Stimulated activated CD8-positive, alpha-beta memory T cell treated with anti-CD3 and anti-CD28 coated beads, Interleukin-15, amount 100 ng/mL, for 1 hour (primary cell): Measurements from ENCODE around the gene BIVM.

ENCODE experiments used
- DNase-seq: peaks from one replicate; pipeline ENCODE4 v3.0.0-alpha.2; 2020; ENCODE audit warnings: low read depth

The BIVM gene

GRCh38 chr13:102792396-102792795, 6.5 kb upstream of the BIVM start:
- no peak for DNase-seq

- no peak for DNase-seq
Measured at GRCh38 chr13:102793611-102794355, 5.1 kb upstream of the BIVM start.

GRCh38 chr13:102799426-102800144, 666 bp downstream of the BIVM start:
- no peak for DNase-seq

GRCh38 chr13:102800145-102801041, 1.5 kb downstream of the BIVM start:
- peak; percentile 61 for DNase-seq

GRCh38 chr13:102805680-102806079, 6.8 kb downstream of the BIVM start:
- no peak for DNase-seq

- DNase-seq: no peak
Measured at GRCh38 chr13:102807699-102808098, 8.8 kb downstream of the BIVM start.

- no peak for DNase-seq
Measured at GRCh38 chr13:102812611-102813287, 13.8 kb downstream of the BIVM start.

GRCh38 chr13:102814025-102814607, 15.2 kb downstream of the BIVM start:
- no peak for DNase-seq

GRCh38 chr13:102814793-102815192, 15.9 kb downstream of the BIVM start:
- DNase-seq: no peak

GRCh38 chr13:102815788-102816187, 16.9 kb downstream of the BIVM start:
- no peak for DNase-seq

- no peak for DNase-seq
Measured at GRCh38 chr13:102816708-102817107, 17.8 kb downstream of the BIVM start.

- DNase-seq: no peak
Measured at GRCh38 chr13:102817241-102817640, 18.3 kb downstream of the BIVM start.

GRCh38 chr13:102817907-102818306, 19.0 kb downstream of the BIVM start:
- no peak for DNase-seq

- no peak for DNase-seq
Measured at GRCh38 chr13:102825400-102825799, 26.5 kb downstream of the BIVM start.

- no peak for DNase-seq
Measured at GRCh38 chr13:102825921-102826706, 27.2 kb downstream of the BIVM start.

- DNase-seq: no peak
Measured at GRCh38 chr13:102830646-102831045, 31.7 kb downstream of the BIVM start.

GRCh38 chr13:102836471-102836870, 37.6 kb downstream of the BIVM start:
- no peak for DNase-seq

GRCh38 chr13:102838273-102838672, 39.4 kb downstream of the BIVM start:
- no peak for DNase-seq

GRCh38 chr13:102838982-102839381, 40.1 kb downstream of the BIVM start:
- no peak for DNase-seq

- no peak for DNase-seq
Measured at GRCh38 chr13:102839462-102839861, 40.5 kb downstream of the BIVM start.

- DNase-seq: no peak
Measured at GRCh38 chr13:102845289-102845629, 46.3 kb downstream of the BIVM start.
